DMS53 (cell line): ENCODE data around the gene UBA5.
A peak's percentile ranks its signal among the peaks of the same experiment; 100 is the strongest.
"Not testable (repeated sequence)": the region's sequence is repeated elsewhere in the genome, so short reads cannot be mapped to it uniquely, and the experiment has no call there.

Experiments
- DNase-seq: peaks from one replicate; lab custom pipeline; 2025; lab: John Stamatoyannopoulos, UW

UBA5 gene

DNA sequence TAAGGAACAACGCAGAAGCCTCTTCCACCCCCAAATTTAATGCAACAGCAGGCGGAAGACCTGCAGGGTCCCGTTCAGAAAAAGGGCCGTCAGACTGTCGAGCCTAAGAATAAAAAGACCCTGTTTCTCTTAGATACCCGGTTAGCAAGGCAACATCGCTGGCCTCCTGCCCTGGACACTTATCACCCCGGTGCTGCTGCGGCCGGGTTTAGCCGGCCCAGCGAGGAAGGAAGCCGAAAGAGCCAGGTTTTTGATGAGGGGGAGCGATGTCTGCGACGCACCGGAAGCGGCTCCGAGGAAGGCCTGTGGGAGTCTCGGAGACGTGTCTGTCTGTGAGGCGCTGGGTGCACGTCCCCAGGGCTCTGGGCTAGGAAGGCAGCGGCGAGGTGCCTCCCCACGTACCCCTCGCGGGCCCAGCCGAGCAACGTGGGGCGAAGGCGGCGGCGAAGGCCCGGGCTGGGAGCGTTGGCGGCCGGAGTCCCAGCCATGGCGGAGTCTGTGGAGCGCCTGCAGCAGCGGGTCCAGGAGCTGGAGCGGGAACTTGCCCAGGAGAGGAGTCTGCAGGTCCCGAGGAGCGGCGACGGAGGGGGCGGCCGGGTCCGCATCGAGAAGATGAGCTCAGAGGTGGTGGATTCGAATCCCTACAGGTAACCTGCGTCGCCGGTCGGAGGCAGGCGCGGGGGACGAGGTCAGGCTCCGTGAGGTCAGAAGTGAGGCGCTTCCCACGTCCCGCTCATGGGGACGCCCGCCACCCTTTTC is at the start of gene UBA5:
UBA5 (plus strand) TSS at position 278 of the 759 bp plus-strand sequence; CDS start at position 487, 209 bp downstream.
- DNase-seq = peak; percentile 75

DNA sequence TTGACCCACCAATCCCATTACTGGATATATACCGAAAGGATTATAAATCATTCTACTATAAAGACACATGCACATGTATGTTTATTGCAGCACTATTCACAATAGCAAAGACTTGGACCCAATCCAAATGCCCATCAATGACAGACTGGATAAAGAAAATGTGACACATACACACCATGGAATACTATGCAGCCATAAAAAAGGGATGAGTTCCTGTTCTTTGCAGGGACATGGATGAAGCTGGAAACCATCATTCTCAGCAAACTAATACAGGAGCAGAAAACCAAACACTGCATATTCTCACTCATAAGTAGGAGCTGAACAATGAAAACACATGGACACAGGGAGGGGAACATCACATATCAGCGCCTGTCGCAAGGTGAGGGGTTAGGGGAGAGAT is 44.8 kb upstream of the UBA5 start:
- not testable (repeated sequence) for DNase-seq

DNA sequence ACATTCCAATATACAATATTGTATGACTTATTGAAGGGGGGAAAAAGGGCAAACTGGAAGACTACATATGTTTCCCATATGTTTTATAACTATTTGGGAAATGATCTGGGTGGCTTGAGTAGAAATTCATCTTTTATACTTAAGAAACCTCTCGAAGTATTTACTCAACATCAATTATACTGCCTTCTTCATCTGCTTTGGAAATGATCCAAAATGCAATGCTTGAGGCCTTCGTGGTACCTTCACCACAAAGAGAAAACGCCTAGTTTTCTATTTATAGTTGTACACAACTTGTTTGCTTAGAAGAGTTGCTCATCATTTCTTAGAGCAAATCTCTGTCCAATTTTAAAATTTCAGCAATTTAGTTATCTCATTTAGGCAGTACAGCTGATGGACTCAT is 44.2 kb upstream of the UBA5 start:
- DNase-seq = no peak

DNA sequence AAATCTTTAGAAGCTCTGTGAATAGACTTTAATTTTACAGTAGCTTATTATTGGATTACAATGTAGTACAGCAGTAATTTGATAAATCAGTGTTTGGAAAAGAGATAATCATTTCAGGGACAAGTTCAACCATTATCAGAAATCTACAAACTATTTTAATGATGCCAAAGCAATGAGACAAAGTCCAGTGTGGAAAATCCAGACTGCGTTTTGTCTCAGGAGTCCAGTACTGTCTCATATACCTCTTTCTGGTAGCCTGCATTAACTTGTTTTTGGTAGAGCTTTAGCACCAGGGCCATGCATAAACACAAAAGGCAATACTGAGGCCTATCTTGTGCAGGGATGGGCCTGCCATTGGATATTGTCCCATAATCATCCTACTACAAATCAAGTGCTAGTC is 43.3 kb upstream of the UBA5 start:
- DNase-seq = no peak

DNA sequence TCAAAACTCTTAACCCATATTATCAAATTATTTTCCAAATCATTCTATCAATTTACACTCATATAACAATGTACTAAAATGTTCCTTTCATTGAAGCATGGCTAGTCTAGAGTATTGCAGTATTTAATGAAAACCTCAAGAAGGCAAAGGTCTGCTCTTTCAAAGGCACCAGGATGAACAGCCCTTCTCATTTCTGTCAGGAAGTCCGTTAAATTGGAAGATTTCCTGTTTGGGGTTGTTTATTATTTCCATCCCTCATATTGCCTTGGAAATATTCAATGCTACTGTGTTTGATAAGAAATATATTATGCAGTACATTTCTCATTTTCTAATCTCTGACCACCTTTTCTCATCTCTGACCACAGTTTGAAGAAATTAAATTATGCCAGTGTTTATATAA is 38.0 kb upstream of the UBA5 start:
- DNase-seq = no peak

DNA sequence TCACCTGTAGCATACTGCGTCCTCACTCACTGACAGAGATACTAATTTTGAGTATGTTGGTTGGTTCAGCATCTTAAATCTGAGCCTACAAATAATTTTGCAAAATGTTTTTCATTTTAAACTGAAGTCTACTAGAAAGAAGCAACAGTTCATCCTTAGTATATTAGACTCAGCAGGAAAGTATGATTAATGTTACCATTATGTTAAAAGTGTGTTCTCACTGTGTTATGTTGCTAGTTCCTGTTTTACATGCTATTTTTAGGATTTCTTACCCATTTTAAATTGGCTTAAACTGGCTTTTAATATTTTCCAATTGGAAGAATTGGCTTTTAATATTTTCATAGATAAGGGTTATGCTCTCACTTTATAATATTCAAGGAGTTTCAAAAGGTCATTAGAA is 37.4 kb upstream of the UBA5 start:
- no peak for DNase-seq

DNA sequence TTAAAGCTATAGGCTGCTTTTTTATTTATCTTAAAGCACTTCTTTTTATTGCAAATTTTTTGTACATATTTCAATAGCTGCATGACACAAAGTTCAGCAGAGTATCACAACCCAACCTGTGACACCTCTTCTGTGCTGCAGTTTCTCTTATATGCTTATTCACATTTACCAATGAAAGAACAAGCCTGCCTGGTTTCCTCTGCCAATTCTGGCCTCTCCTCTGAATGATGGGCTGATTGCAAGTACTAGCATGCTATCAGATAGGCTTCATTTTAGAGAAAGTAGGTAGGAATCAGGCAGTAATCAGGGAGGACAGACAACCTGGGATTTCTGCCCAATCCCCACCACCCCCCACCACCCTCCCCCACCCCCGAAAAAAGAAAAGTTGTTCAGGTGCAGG is 36.5 kb upstream of the UBA5 start:
- no peak for DNase-seq

DNA sequence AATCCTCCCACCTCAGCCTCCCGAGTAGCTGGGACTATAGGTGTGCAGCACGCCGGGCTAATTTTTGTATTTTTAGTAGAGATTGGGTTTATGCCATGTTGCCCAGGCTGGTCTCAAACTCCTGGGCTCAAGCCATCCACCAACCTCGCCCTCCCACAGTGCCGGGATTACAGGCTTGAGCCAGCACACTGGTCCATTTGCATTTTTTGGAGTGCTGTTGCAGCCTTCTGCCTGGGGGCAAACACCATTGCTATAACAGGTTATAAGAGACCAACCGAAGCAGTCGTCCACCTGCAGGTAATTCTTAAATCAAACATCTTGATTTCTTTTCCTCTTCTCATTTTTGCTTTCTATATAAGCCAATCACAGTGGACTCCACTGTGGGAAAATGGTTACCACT is 35.3 kb upstream of the UBA5 start:
- no peak for DNase-seq

DNA sequence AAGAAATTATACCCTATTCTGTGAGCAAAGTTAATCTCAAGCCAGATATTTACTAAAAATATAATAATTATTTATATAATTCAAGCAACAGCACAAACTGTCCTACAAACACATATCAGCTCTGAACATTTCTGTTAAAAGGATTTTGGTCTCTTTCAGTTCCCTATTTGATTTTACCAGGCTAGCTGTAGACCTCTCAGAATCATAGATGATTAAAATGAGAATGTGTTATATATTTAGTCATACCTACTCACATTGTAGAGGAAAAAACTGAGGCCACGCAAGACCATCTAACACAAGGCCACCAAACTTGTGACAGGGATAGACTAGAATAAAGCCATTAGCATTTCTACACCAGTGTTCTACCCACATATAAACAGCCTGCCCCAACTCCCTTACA is 34.5 kb upstream of the UBA5 start:
- no peak for DNase-seq

DNA sequence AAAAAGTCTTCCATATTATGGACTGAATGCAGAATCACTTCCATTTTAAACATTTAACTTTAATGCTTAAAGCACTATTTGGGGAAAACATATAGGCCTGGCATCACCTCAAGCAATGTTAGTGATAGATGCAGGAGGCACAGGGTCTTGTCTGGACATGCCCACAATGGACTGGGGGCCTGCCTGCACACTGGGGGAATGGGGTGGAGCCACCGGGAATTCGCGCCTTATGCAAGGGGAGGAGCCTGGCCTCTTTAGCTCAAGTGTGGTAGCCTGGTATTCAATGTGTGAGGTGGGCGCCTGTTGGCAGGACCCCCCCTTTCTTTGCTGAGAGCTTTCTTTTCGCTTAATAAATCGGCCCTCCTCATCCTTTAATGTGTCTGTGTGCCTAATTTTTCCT is 33.2 kb upstream of the UBA5 start:
- DNase-seq = no peak

DNA sequence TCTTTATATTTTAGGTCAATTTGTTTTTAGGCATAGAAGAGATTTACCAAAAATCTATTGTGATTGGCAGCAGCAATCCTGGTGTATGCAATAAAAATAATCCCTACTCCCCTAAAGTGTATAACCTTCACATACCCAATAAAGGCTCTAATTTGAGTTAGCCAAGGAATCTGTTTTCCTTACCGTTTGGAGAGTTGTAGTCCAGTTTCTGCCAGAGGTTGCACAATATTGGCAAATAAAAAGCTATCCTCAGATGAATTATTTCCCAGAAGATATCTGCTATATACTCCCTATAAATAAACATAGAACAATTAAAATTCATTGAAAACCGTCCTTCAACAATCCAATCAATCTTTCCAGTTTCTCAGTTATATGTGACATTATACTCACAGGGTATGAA is 32.0 kb upstream of the UBA5 start:
- DNase-seq = no peak

DNA sequence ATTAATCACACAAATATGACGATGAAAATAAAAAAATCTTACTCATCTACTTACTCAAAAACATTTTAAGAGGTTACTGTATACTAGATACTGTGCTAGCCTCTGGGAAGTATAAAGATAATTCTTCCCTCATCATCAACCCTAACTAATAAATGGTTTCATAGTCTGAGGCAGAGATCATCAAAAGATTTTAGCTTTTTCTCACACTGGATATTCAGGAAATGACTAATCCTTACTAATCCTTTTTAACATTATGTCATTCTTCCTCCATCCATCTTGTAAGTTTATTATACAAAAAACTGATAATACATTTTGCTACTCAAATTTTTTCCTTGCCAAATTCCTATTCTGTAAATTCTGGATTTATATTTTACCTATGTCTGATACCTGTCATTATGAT is 30.2 kb upstream of the UBA5 start:
- DNase-seq = peak; percentile 20

DNA sequence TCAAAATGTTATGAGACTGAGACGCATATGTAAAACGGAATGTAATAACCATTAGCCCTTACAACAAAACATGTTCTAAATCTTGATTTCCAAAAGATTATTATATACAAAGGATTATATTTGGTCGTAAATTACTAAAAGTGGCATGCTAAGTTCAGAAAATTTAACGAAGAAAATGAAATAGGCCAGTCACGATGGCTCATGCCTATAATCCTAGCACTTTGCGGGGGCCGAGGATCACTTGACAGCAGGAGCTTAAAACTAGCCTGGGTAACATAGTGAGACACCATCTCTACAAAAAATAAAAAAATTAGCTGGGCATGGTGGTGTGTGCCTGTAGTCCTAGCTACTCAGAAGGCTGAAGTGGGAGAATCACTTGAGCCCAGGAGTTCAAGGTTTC is 29.5 kb upstream of the UBA5 start:
- DNase-seq = no peak

DNA sequence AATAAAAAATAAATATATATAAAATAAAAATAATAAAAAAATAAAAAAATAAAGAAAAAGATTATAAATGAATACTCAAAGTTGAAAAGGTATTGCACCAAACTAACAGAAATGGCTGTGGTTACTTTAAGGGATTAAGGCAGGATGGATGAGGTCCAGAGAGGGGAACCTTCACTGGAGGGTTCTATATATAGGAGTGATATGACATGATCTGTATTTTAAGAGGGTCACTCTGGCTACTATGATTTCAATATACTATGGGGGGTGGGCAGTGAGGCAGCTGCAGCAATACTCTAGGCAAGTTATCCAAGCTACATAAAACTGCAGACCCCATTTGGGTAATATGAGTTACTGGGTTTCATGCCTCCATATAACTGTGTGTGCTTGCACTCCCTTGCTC is 25.1 kb upstream of the UBA5 start:
- DNase-seq = no peak

DNA sequence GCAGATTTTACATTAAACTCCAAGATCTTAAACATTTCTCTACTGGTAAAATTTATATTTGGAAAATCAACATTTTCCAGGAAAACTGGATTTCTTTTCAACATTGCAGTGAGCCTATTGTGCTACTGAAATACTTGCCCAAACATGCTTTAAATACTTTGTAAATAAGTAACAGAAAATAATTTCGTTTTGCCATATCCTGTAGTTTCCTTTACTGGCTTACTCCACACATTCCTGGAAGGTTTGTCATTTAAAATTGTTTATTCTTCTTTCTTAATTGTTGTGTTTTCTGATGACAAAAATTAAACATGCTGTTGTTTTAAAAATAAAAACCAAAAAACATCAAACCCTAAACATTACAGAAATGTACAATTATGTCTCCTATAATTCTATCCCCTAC is 22.5 kb upstream of the UBA5 start:
- no peak for DNase-seq

DNA sequence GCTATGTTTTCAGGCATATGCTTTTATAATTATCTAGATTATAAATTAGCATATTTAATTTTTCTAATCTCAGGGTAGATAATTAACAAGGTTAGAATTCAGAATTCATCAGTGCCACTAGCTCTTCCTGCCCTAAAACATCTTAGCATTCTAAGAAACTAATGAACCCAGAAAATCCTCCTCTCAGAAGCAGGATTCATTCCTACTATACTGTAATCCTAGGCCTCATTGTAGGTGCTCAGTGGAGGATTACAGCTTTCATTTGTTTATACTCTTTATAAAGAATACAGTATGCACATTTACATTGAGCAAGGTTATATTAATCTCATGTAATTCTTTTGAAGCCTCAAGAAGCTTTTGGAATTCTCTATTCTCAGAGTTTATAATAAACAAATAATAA is 21.4 kb upstream of the UBA5 start:
- no peak for DNase-seq

DNA sequence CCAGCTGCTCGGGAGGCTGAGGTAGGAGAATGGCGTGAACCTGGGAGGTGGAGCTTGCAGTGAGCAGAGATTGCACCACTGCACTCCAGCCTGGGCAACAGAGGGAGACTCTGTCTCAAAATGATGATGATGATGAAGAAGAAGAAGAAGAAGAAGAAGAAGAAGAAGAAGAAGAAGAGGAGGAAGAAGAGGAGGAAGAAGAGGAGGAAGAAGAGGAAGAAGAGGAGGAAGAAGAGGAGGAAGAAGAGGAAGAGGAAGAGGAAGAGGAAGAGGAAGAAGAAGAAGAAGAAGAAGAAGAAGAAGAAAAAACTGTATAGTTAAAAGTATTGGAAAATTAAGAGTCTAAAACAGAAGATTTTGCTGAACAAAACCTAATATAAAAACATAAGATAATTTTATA is 18.7 kb upstream of the UBA5 start:
- not testable (repeated sequence) for DNase-seq

DNA sequence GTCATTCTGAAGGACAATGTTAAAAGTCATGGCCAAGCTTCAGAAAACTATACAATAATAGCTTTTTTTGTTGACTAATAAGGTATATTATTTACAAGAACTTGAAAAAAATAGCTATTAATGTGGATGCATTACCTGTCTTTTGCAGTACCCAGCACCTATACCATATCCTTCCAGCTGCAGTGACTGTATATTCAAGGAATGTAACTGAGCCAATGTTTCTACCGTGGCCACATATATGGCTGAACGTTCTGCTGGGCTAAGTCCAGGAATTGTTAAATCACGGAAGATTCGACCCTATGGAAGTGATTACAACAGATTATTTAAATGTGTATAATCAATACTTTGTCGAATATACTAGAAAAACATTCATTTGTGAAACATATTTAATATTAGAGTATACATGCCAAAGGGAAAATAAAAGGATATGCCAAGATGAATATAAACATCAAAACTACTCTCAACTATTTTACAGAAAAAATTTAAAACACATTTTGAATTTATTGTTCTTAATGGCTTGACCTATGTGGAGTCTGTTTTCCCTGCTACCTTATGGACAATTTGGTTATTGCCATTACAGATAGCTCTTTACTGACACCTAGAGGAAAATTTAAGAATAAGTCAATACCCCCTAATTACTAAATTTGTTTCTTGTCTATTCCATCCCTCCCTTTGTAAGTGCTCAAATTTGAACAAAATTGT is 18.1 kb upstream of the UBA5 start:
- peak; percentile 65 for DNase-seq

DNA sequence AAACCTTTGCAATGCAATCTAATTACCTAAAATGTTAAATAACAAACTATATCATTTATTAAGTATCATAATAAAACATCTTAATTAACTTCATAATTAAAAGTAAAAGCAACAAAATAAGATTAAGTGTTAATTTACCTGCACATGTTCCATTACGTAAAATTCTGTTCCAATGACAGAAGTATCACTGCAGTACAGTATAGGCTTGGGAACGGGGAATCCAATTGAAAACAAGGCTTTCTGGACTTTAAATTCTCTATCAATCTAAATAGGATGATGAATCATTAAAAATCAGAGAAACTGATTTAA is 17.6 kb upstream of the UBA5 start:
- DNase-seq = no peak

DNA sequence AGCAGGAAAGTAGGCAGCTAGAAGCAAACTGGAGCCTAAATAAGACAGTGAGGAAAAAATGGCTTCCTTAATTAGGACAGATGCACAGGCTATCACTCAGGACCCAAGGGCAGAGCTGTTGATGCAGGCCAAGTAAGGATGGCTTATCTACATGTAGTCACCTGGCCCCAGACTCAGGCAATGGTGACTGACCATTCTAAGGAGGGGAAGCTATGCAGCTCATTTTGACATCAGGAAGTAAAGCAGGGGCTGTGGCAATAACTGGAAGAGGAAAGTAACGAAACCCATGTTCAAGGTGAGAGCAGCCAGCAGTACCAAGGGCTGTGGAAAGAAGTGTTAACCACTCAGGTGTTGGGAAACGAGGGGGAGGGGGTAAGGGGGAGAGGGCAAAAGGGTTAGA is 16.8 kb upstream of the UBA5 start:
- DNase-seq = peak; percentile 12

DNA sequence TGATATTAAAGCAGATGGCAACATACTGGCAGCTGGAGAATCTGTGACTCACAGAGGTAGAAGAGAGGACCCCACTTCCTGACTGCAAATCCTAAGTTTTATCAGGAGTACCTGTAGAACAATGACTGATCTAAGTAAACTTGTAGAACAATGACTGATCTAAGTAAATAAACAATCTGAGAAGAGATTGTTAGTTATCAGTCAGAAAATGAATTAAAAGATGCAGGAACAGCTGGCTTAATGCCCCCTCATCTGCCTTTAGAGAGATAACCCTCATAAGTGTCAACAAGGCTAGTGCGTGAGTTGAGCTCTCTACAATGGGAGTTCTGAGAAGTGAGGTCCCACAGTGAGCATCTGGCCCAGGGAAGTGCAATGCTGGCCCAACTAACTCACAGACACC is 15.1 kb upstream of the UBA5 start:
- DNase-seq = peak; percentile 86

DNA sequence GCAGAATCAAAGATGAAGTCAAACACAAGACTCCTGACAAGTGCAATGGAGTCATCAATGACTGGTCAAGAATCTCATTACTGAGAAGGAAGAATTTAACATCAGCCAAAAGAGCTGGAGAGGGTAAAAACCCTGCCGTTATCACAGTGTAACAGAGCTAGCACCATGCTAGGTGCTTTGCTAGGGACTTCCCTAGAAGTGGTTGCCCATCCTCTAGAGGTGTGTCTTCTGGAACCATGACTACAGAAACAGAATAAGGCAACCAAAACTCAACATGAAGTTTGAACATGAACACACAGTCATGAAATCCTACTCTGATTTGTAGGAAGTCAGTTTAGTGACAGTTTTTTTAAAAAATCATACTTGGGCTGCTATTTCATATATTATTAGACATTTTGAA is 10.0 kb upstream of the UBA5 start:
- DNase-seq = no peak

DNA sequence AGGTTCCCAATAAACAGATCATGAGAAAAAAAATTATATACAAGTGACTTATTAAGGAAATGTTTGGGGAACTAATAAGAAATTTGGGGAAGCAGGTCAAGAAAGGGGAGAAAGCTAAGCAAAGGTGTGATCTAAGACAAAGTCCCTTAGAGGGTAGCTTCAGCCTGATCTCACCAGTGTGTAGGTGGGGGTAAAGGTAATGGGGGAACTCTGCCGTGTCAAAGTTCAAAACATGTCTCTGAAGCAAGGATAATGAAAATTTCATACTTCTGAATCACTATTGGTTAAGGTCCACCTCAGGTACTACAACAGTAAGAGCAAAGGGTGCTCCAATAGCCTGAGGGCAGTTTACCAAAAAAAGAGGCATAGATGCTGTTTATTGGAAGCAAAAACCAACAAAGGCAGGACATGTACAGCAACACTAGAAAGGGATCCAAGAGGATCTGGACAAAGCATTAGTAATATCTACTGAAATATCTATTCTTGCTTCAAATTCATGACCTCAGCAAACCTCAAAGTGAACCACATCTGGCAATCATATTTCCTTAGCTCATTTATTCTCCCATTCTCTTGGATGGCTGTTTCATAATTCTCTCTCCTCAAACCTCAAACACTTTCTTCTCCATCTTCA is 7.4 kb upstream of the UBA5 start:
- DNase-seq = no peak

DNA sequence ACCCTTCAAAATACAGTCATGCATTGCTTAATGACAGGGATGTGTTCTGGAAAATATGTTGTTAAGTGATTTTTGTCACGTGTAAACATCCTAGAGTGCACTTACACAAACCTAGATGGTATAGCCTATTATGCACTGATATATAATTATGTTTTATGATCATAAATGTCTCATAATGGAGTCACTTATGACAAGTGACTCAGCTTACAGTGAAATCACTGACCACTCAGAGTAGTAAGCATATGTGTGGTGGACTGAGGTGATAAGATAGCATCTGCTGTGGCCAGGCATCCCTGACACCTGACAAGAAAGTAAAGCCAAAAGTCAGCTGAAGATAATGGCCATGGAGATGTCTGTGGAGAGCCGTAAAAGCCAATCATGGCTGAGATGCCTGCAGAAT is 5.9 kb upstream of the UBA5 start:
- no peak for DNase-seq
